GM18909 (cell line): ENCODE data around the gene MYLK.
"Not testable (repeated sequence)": the region's sequence is repeated elsewhere in the genome, so short reads cannot be mapped to it uniquely, and the experiment has no call there.

Experiments used
- ATAC-seq: cut with Tn5 transposase; IDR thresholded peaks from one replicate; pipeline ENCODE4 v1.9.1; 2021; ENCODE audit warnings: mild to moderate bottlenecking; ENCODE audit not compliant: unreplicated experiment, poor library complexity

Gene MYLK

GRCh38 chr3:123755501-123755900 lies 128.6 kb downstream of the MYLK start:
- no peak for ATAC-seq

DNA sequence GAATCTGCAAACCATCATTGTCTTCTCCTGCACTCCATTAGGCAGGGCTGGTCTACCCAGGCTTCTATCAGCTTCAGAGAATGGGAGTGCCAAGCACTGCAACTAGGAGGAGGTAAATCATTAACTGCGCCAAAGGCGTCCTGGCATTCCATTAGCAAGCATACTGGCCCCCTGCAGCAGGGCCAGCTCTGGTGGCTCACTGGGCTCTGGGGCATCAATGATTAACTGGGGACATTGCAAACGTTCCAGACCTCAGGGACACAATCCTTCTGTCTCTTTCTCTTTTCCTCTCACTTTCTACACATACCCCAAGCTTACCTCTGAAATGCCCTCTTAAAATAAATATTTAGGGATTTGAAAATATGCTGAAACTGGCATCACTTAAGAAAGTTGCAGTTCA lies 129.0 kb downstream of the MYLK start:
- no peak for ATAC-seq

GRCh38 chr3:123753286-123753685 lies 130.8 kb downstream of the MYLK start:
- ATAC-seq: no peak

DNA sequence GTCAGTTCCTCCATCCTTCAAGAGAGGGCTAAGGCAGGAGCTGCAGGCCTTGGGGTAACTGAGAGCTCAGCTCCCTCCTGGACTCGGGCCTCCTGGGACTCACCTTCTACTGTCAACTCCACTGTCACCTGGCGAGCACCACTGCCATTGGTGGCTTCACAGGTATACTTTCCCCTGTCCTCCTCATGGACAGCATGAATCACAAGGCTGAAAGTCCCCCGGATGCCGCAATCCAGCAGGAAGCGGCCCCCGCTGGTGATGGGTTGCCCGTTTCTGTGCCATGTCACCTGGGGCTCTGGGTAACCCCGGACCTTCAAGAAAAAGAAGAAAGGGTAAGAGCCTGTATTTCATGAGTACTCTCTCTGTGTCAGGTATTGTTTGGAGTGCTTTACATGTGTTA lies 131.9 kb downstream of the MYLK start:
- ATAC-seq: no peak

DNA sequence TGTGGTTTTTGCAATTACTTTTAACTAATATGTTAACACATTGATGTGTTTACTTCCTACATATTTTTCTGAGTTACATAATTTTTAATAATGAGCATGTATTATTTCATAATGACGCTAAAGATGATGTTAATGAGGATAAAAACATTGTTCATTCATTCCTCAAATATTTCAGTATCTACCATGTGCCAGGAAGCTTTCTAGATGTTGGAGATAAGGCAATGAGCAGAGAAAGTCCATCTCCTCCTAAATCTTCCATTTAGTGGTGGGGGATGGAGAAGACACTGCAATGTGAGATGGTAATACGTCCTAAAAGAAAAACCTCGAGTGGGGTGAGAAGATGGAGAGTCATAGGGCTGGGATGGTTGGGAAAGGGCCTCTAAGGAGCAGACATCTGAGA lies 132.7 kb downstream of the MYLK start:
- ATAC-seq: no peak

- ATAC-seq: no peak
Measured at GRCh38 chr3:123750659-123751420, 133.3 kb downstream of the MYLK start.

GRCh38 chr3:123750209-123750608 lies 133.9 kb downstream of the MYLK start:
- ATAC-seq: no peak

DNA sequence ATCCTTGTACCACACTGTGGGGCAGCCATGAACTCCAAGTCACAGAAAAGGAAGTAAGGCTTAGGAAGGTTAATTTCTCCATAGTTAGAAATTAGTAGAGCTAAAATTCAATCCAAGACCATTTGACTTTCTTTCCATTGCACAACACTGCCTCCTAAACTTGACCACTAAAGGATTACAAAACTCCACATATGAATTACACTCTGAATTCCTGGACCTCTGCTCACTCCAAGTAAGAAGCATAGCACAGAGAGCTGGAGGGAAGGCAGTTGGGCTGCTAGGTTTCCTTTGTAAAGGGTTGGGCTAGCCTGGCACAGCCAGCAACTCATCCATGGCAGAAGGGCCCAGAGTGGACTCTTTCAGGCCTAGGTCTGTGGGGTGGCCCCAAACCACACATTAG lies 134.4 kb downstream of the MYLK start:
- ATAC-seq: no peak

DNA sequence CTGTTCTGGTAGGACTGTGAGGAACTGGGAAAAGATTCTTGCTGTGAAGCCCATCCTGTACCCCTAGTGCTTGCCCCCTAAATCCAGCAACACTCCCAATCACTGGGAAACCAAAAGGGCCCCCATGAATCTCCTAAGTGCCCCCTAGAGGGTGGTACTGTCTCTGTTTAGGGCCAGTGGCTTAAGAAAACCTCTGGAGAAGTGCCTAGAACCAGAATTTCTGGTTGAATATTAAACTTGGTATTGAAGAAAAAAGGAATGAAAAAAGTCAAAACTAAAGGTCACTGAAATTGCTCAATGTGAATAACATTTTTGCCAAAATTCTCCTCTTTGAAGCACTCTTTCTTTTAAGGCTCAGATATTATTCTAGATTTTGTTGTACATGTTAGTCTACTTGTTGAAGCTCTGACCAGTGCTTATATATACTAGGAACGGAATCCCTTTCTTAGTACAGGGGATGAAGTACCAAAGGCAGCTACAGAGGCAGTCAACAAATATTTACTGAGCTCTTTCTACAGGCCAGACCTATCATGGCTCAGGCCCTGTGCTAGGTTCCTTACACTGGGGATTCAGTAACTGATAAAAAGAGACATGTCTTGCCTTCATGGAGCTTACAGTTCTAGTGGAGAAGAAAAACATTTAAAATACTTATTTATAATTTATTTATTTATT lies 138.8 kb downstream of the MYLK start:
- ATAC-seq: no peak

- no peak for ATAC-seq
Measured at GRCh38 chr3:123744064-123744463, 140.1 kb downstream of the MYLK start.

GRCh38 chr3:123743121-123743520 lies 141.0 kb downstream of the MYLK start:
- no peak for ATAC-seq

GRCh38 chr3:123741041-123741511 lies 143.1 kb downstream of the MYLK start:
- no peak for ATAC-seq

DNA sequence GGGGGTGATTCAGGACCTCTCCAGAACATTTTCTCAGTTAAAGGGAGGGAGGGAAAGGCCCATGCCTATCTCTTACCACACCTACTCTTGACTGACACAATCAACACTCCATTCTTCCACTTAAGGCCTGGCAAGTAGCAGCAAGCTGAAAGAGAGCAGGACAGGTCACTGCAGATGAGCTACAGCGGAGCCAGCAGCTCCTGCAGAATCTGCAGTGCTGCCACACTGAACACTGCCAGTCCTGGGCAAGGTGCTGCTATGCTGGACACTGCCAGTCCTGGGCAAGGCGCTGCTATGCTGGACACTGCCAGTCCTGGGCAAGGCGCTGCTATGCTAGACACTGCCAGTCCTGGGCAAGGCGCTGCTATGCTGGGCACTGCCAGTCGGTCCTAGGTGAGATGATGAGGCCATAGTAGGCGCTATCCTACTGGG lies 143.7 kb downstream of the MYLK start:
- no peak for ATAC-seq

DNA sequence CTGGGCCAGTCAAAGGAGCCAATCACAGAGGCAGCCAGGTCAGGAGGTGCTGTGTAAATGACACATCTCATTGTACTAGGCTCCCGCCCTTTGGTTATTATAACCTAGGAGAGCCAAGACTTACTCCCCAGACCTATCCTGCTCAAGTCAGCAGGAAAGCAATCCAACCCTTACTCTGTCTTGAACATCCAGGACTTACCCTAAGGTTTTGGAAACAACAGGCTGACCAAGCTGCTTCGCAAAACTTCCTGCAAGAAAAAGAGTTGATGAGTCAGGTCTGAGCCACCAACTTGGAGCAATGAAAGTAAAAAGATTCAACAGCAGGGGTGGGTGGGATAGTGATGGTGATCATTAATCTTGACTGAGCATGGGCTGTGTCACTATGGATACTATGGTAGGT lies 144.4 kb downstream of the MYLK start:
- no peak for ATAC-seq

DNA sequence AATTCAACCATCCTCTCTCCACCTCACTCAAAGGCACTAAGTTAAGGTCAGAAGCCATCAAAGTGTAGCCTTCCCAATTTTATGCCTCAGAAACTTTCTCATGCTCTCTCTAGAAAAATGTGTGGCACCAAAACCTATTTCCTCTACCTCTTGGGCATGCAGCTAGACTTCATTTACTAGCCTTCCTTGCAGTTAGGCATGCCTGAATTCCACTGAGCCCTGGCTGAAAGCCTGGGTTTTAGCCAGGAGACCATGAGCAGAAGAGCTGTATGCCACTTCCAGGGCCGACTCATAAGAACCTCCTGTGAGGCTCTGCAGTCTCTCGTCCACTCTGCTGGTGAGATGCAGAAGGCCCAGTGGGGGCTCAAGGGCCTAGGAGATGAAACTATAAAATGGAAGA lies 145.0 kb downstream of the MYLK start:
- no peak for ATAC-seq

- ATAC-seq: not testable (repeated sequence)
Measured at GRCh38 chr3:123738522-123738921, 145.6 kb downstream of the MYLK start.

DNA sequence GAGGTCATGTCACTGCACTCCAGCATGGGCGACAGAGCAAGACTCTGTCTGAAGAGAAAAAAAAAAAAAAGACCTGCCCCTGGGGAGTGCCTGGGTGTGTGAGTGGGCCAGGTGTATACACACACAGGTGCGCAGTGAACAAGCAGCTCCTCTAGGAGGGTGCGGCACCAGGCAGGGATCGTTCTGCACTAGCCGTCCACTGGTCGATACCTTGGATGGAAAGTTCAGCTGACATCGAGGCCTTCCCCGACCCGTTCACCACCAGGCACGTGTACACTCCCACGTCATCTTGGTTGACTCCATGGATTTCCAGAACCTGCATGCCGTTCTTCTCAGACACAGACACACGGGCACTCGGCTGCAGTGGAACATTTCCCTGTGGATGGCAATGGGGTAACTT lies 147.0 kb downstream of the MYLK start:
- no peak for ATAC-seq

DNA sequence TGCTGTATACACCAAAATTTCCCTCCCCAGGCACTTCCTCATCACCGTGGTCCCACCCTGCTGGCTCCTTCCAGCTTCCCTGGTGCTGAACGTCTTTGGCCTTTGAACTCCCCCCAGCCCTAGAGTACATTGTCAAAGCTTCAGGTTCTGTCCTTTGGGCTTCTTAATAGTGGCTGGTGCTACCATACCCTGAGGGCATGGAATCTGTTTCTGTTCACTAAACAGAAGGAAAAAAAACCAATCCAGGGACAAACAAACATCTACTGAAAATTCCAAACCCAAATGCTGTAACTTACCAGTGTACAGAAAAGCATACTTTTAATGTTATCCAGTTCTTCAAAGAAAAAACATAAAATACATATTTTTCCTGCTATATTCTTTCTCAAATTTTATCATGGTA lies 148.7 kb downstream of the MYLK start:
- no peak for ATAC-seq

- ATAC-seq: no peak
Measured at GRCh38 chr3:123734527-123734902, 149.6 kb downstream of the MYLK start.

DNA sequence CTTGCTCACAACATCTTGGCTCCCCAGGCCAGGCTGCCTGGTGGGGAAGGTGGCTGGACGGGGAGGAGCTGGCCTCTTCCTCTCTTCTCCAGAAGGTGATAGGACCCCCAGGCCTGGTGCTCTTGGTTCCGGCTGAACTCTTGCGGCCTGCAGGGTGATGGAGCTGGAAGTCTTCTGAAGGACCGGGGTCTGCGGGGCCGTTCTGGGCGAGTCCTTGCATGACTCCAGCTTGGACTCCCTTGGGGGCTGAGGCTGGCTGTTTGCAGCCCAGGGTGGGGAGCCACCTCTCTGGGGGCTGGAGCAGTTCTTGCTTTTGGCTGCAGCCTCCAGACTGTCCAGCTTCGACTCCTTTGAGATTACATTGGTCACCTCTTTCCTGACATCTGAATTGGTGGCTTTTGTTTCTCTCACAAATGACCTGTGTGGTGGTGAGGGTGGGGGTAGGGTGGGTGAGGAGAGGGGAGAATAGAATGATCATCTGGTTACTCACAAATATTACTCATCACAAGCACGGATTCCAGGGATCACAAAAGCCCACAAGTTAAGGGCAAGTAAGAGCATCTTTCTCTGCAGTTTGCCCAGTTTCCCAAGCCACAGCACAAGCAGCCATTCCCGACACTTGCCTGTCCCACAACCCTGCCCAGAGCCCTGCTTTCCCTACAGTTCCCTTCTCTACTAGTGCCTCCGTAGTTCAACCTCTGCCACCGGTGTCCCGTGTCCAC lies 150.2 kb downstream of the MYLK start:
- ATAC-seq: no peak

DNA sequence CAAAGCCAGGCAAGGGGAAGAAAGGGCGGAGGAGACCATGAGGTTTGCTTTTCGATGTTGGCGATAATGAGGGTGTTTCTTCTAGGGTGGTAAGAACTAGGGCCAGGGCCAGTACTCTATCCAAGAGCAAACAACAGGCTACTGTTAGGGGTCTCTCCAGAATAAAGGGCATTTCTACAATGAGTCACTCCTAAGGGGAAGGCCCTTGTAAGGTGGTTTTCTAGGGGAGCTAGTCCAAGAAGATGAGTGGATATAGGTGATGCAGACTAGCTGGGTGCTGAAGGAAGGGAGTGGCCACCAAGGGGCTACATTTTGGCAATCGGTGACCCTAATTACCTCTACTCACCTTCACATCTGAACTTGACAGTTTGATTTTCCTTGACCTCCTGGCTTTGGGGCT lies 150.8 kb downstream of the MYLK start:
- no peak for ATAC-seq
